GM12892 (cell line): ENCODE results near the gene RPS19BP1.
"Not testable (repeated sequence)": the region's sequence is repeated elsewhere in the genome, so short reads cannot be mapped to it uniquely, and the experiment has no call there.

ENCODE experiments used
- DNase-seq: peaks from one replicate; pipeline ENCODE4 v3.0.0; 2011; ENCODE audit not compliant: insufficient read length
- FAIRE-seq: peaks from 2 replicates; lab custom pipeline; 2011; peaks lifted over from hg19 to GRCh38; lab: Jason Lieb, UNC
- POLR2A ChIP-seq: IDR thresholded peaks from 2 replicates; pipeline ENCODE4 v1.6.1; 2011; ENCODE audit warnings: low read depth, low read length, control low read depth
- POLR2AphosphoS5 ChIP-seq: IDR thresholded peaks from 2 replicates; pipeline ENCODE4 v1.6.1; 2011; ENCODE audit warnings: low read depth, low read length, control low read depth
- TAF1 ChIP-seq: IDR thresholded peaks from 2 replicates; pipeline ENCODE4 v1.6.1; 2011; ENCODE audit warnings: low read depth, mild to moderate bottlenecking, control low read depth, low read length, borderline replicate concordance

The RPS19BP1 gene

DNA sequence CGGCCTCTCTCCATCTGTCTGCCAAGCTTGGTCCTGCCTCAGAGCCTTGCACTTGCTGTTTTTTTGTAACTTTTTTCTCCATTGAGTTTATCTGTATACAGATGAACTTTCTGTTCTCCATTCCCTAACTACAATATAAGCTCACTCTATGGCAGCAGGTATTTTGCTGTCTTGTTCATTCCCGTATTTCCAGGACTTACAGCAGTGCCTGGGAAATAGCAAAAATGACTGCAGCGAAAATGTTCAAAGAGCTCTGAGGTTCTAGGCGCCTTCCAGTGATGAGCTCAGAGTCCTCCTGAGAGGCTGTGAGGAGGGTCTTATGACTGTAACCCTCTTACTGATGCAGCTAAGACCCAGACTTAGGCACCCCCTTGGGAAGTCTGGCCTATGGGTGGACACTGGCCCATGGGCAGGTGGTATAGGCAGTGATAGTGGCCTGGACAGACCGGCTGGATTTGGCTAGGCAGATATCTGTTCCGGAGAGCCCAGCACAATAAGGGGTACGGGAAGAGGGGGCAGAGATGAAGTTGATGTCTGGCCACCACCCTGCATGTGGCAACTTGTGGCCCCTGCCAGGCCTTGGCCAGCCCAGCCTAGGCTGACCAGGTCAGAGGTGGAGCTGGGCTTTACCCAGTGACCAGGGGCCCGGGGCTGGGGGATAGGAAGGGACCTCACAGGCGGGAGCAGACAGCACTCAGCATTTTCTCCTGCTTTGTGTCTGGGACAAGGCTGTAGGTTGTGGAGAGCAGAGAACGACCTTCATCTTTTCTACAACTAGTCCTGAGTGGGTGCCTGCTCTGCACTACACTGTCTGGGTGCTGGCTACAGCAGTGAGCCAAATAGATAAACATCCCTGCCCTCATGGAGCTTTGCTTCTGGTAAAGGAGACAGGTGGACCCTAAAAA lies 7.5 kb downstream of the RPS19BP1 start:
- no peak for DNase-seq
- FAIRE-seq, result peak; percentile 17
- TF ChIP-seq POLR2A (no peak; the same call in 1 of the 2 replicates), POLR2AphosphoS5 (peak; percentile 39; the same call in 1 of the 2 replicates), TAF1 (no peak)

DNA sequence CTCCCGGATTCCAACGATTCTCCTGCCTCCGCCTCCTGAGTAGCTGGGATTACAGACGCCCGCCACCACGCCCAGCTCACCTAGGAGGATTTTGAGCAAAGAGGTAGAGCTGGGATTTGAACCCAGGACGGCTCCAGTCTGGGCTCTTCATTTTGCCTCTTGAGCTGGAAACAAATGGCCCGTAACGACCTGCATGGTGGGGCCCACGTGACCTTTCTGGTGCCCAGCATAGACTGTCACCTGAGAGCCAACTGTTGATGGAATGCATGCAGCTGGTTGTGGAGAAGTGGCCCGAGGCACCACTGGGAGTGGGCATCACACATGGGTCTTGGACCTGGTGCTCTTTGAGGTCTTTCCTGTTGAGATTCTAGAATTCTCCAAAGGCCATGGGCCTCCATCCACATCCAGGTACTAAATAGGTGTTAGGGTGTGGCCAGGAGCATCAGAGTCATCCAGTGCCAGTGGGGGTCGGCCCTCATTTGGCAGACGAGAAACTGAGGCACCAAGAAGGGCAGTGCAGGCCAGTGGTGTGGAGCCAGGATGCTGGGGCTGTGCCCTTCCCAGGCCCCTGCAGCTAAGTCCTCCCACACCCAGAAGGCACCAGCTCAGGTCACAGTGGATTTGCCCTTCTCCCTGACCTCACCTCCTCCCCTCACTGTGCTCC lies 8.3 kb downstream of the RPS19BP1 start:
- no peak for DNase-seq
- TF ChIP-seq POLR2A (peak; percentile 77; the same call in 1 of the 2 replicates), POLR2AphosphoS5 (peak; percentile 68), TAF1 (no peak)
- no peak for FAIRE-seq

DNA sequence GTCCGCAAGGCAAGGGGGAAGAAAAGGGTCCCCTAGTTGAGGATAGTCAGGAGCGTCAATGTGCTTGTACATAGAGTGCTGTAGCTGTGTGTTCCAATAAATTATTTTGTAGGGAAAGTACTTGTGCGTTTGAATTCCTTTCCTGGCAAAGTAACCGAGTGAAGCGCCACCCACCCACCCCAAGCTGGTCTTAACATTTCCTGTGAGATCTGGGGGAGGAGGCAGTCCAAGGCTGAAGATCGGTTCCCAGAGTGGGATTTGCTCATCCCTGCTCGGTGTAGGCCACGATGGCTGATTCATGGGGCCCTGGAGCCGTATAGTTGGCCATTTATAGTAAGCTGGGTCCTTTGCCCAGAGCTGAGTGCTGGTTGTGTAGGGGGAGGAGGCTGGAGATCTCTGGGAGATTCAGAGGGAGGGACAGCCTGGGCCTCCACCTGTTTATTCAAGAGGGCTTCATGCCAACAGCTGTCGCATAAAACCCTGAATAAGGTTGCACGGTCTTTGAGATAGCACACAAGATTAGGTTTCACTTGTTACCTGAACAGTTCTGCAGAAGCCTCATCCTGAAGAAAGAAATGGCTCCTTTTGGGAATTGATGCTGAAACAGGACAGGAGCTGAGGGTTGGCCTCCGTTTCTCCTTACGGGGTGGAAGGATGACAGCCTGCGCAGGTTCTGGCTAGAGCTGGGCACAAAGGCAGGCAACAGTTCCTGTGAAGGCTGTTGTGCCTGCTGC lies 9.8 kb downstream of the RPS19BP1 start:
- peak; percentile 99 for TF ChIP-seq POLR2AphosphoS5
- TF ChIP-seq POLR2A, result peak; percentile 92
- 0 out of 2 replicates have a peak, but pooled peaks have one; percentile 28 for TF ChIP-seq TAF1
- DNase-seq (no peak), FAIRE-seq (no peak)

DNA sequence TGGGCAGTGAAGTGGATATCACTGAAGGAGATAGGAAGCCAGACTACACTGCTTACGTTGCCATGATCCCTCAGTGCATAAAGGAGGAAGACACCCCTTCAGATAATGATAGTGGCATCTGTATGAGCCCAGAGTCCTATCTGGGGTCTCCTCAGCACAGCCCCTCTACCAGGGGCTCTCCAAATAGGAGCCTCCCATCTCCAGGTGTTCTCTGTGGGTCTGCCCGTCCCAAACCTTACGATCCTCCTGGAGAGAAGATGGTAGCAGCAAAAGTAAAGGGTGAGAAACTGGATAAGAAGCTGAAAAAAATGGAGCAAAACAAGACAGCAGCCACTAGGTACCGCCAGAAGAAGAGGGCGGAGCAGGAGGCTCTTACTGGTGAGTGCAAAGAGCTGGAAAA lies 10.5 kb downstream of the RPS19BP1 start:
- not testable (repeated sequence) for FAIRE-seq, DNase-seq

DNA sequence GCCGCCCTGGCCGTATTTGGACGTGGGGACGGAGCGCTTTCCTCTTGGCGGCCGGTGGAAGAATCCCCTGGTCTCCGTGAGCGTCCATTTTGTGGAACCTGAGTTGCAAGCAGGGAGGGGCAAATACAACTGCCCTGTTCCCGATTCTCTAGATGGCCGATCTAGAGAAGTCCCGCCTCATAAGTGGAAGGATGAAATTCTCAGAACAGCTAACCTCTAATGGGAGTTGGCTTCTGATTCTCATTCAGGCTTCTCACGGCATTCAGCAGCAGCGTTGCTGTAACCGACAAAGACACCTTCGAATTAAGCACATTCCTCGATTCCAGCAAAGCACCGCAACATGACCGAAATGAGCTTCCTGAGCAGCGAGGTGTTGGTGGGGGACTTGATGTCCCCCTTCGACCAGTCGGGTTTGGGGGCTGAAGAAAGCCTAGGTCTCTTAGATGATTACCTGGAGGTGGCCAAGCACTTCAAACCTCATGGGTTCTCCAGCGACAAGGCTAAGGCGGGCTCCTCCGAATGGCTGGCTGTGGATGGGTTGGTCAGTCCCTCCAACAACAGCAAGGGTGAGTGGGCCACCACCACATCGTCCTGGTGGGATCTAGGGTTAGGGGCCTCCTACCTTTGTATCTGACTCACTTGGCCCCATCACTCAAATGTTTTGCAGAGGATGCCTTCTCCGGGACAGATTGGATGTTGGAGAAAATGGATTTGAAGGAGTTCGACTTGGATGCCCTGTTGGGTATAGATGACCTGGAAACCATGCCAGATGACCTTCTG lies 11.3 kb downstream of the RPS19BP1 start:
- peak; percentile 78 for FAIRE-seq
- peak; percentile 47 for TF ChIP-seq POLR2AphosphoS5
- DNase-seq, result not testable (repeated sequence)

DNA sequence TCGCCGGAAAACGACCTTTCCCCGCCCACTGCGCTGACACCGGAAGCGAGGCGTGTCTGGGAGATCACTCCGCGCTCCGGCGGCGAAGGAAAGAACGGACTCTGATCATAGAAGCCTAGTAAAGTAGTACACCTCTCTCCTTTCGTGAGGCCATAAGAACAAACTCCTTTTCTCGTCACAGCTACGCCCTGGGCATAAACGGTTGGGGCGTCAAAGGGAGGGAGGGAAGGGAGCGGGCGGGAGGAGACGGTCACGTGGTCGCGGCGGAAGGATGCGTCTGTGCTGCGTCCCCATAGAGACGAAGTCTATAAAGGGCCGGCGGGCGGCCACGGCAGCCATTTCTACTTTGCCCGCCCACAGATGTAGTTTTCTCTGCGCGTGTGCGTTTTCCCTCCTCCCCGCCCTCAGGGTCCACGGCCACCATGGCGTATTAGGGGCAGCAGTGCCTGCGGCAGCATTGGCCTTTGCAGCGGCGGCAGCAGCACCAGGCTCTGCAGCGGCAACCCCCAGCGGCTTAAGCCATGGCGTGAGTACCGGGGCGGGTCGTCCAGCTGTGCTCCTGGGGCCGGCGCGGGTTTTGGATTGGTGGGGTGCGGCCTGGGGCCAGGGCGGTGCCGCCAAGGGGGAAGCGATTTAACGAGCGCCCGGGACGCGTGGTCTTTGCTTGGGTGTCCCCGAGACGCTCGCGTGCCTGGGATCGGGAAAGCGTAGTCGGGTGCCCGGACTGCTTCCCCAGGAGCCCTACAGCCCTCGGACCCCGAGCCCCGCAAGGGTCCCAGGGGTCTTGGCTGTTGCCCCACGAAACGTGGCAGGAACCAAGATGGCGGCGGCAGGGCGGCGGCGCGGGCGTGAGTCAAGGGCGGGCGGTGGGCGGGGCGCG lies 12.1 kb downstream of the RPS19BP1 start, which contains the start of gene ATF4:
Gene ATF4, plus strand, starts transcription at position 337 of the 880 bp plus-strand sequence. CDS start 884 bp downstream, outside the sequence.
- peak; percentile 99 for TF ChIP-seq POLR2AphosphoS5
- peak; percentile 94 for TF ChIP-seq POLR2A
- TF ChIP-seq TAF1, result peak; percentile 99
- peak; percentile 98 for FAIRE-seq
- peak; percentile 70 for DNase-seq

DNA sequence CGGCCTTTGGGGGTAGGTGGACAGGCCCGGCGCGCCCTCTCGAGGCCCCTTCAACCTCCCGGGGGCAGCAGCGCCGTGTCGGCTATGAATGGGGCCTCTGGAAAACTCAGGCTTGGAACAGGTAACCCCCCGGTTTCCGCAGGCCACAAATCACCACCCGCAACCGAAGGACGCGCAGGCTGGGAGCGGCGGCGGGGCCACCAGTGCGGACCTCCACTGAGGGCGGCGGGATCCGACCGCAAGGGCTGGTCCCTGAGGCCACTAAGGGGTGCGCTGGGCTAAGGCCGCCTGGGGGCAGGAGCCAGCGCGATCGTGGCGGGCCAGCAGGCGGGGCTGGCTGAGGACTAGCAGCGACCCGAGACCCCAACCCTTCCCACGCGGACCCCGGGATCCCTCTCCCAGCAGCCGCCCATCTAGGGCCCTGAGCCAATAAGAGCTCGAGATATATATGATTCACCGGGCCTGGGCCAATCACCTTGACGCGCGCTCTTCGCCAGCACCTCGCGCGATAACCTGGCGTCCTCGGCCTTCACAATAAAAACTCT lies 12.8 kb downstream of the RPS19BP1 start:
- TF ChIP-seq TAF1 (peak; percentile 76), POLR2A (peak; percentile 70; the same call in 1 of the 2 replicates), POLR2AphosphoS5 (no peak)
- FAIRE-seq (no peak), DNase-seq (peak; percentile 99)

DNA sequence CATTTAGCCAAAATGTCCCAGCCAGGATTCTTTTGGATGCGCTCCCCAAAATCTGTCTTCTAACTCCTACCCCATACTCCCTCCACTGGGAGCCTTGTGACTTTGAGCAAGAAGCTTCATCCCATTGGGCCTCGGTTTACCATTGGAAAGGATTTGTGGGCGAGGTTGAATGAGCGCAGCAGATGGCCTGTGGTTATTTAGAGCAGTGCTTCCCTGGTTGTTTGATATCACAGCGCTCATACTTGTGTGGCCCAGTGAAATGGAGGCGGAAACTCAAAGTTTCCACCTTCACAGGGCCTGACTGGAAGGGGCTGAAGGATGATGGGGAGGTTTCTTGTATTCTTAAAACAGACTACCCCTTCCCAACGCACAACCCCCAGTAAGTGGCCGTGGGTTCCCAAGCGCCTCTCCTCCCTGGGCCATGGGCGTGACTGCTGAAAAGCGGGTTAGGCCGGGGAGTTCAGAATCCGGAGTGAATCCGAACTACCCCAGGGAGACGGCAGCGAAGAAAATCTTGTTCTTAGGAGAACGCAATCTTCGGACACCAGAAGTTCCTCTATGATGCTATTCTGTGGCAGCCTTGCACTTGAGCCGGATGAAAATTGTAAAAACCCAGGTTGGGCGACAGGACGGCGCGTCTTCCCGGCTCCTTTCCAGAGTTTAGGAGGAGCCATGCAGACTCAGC lies 13.4 kb downstream of the RPS19BP1 start:
- DNase-seq (no peak), FAIRE-seq (peak; percentile 50)
- no peak for TF ChIP-seq POLR2AphosphoS5
- no peak for TF ChIP-seq TAF1
- TF ChIP-seq POLR2A, result no peak; the same call in none of the 2 replicates

DNA sequence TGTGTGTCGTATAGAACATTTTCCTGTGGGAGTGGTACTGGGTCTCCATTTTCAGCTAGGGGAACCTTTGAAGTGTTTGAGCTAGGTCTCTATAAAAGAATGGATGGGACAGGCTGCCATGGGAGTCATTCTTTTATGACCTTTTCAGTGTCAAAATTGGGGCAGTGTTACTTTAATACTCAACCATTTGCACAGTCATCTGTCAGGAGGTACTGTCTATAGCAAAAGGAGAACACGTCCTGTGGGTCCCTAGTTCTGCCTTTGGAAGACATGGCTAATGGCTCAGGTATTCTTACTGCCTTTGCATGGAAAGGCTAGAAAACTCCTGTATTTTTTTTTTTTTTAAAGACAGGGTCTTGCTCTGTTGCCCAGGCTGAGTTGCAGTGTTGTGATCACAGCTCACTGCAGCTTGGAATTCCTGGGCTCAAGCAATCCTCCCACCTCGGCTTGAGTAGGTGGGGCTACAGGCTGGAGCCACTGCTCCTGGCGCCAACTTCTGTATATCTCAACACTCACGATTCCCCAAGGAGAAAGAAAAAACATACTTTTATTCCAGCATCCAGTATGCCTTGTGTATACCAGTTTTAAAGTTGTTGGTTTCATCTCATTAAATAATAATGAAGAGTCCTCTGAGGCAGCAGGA lies 14.3 kb downstream of the RPS19BP1 start:
- TF ChIP-seq TAF1 (no peak), POLR2AphosphoS5 (no peak), POLR2A (no peak)
- FAIRE-seq, result no peak
- DNase-seq, result no peak
